ENCODE results near the gene VWF. TPM values are rescaled to one million over a fixed set of nuclear protein-coding genes. Genes with fewer than 3 reads are reported as not detected.

VWF gene
- total RNA-seq, 2 donors from 2014 or later, result 248 to 476 TPM

DNA sequence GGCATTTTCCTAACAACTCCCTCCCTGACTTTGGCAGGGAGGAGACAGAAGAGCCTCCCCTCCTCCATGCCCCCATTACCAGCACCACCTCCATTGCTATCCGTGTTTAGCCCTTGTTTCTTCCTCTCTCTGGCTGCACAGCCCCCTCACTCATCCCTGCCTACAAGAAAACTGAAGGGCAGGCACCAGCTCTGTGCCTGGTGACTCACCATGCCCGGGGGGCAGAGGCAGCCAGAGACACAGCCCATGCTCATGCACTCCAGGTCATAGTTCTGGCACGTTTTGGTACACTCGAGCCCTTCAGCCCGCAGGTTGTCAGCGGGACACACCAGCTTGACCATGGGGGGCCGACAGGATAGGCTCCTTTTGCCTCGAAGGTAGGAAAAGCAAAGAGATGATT is 80.4 kb downstream of the VWF start:
- Histone ChIP-seq H3K27ac (ENCODE audit: low read depth, low read length) (no peak overlapping the region), H3K9ac (ENCODE audit: extremely low read depth, low read length, poor library complexity, severe bottlenecking) (no peak overlapping the region), H3K36me3 (ENCODE audit: control insufficient read depth, insufficient read depth, low read length) (peaks cover 50% of the 10 kb centered on the region), H3K4me1 (ENCODE audit: control insufficient read depth, insufficient read depth, low read length) (peaks cover under 1% of the 10 kb centered on the region), H3K27me3 (ENCODE audit: control insufficient read depth, insufficient read depth, low read length, poor library complexity, severe bottlenecking) (no peaks in the 10 kb centered on the region), H3K4me3 (ENCODE audit: low read length) (no peak overlapping the region), H3K9me3 (ENCODE audit: control insufficient read depth, low read length) (no peaks in the 10 kb centered on the region)
- no peak for DNase-seq
- Mint-ChIP-seq H3K27me3 (ENCODE audit: insufficient read depth) (no peaks in the 10 kb centered on the region), H3K4me1 (peaks cover 10% of the 10 kb centered on the region), H3K36me3 (ENCODE audit: low read depth) (peaks cover 75% of the 10 kb centered on the region), H3K27ac (no peak overlapping the region), H3K4me3 (no peak overlapping the region), H3K9me3 (no peaks in the 10 kb centered on the region)
- 73 to 92% methylated on average over 2 to 8 of the region's 8 CpGs for WGBS, 2 experiments (ENCODE audit: insufficient coverage in 1 of 2, insufficient read length in 1 of 2)
- TF ChIP-seq, protein P1, sequence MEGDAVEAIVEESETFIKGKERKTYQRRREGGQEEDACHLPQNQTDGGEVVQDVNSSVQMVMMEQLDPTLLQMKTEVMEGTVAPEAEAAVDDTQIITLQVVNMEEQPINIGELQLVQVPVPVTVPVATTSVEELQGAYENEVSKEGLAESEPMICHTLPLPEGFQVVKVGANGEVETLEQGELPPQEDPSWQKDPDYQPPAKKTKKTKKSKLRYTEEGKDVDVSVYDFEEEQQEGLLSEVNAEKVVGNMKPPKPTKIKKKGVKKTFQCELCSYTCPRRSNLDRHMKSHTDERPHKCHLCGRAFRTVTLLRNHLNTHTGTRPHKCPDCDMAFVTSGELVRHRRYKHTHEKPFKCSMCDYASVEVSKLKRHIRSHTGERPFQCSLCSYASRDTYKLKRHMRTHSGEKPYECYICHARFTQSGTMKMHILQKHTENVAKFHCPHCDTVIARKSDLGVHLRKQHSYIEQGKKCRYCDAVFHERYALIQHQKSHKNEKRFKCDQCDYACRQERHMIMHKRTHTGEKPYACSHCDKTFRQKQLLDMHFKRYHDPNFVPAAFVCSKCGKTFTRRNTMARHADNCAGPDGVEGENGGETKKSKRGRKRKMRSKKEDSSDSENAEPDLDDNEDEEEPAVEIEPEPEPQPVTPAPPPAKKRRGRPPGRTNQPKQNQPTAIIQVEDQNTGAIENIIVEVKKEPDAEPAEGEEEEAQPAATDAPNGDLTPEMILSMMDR (conservative IDR thresholded peaks at IDR 0.05), result no peak

GRCh38 chr12:6042446-6042845 is 82.0 kb downstream of the VWF start:
- no peaks in the 10 kb centered on the region for H3K9me3 Mint-ChIP-seq
- 92 to 94% methylated on average over 15 to 16 of the region's 16 CpGs for WGBS, 2 experiments (ENCODE audit: insufficient coverage in 1 of 2, insufficient read length in 1 of 2)
- H3K36me3 ChIP-seq (ENCODE audit: control insufficient read depth, insufficient read depth, low read length), result peaks cover 60% of the 10 kb centered on the region
- H3K4me3 ChIP-seq (ENCODE audit: low read length), result no peak overlapping the region
- peaks cover 80% of the 10 kb centered on the region for H3K36me3 Mint-ChIP-seq (ENCODE audit: low read depth)
- no peaks in the 10 kb centered on the region for H3K27me3 Mint-ChIP-seq (ENCODE audit: insufficient read depth)
- peaks cover 8% of the 10 kb centered on the region for H3K4me1 ChIP-seq (ENCODE audit: control insufficient read depth, insufficient read depth, low read length)
- H3K27ac ChIP-seq (ENCODE audit: low read depth, low read length), result no peak overlapping the region
- H3K4me1 Mint-ChIP-seq, result peaks cover 19% of the 10 kb centered on the region
- H3K27ac Mint-ChIP-seq, result no peak overlapping the region
- no peaks in the 10 kb centered on the region for H3K9me3 ChIP-seq (ENCODE audit: control insufficient read depth, low read length)
- TF ChIP-seq, protein P1 (conservative IDR thresholded peaks at IDR 0.05), result no peak
- no peak overlapping the region for H3K4me3 Mint-ChIP-seq
- H3K9ac ChIP-seq (ENCODE audit: extremely low read depth, low read length, poor library complexity, severe bottlenecking), result no peak overlapping the region
- DNase-seq, result no peak
- no peaks in the 10 kb centered on the region for H3K27me3 ChIP-seq (ENCODE audit: control insufficient read depth, insufficient read depth, low read length, poor library complexity, severe bottlenecking)

GRCh38 chr12:6041891-6042290 is 82.6 kb downstream of the VWF start:
- H3K4me3 Mint-ChIP-seq, result no peak overlapping the region

More at GRCh38 chr12:6041891-6042290, 82.6 kb downstream of the VWF start:
- peaks cover 8% of the 10 kb centered on the region for H3K4me1 ChIP-seq (ENCODE audit: control insufficient read depth, insufficient read depth, low read length)
- no peaks in the 10 kb centered on the region for H3K9me3 ChIP-seq (ENCODE audit: control insufficient read depth, low read length)
- Mint-ChIP-seq H3K36me3 (ENCODE audit: low read depth) (peaks cover 79% of the 10 kb centered on the region), H3K9me3 (no peaks in the 10 kb centered on the region), H3K4me1 (peaks cover 19% of the 10 kb centered on the region), H3K27me3 (ENCODE audit: insufficient read depth) (no peaks in the 10 kb centered on the region), H3K27ac (no peak overlapping the region)
- 95% methylated on average over 4 to 7 of the region's 7 CpGs for WGBS, 2 experiments (ENCODE audit: insufficient coverage in 1 of 2, insufficient read length in 1 of 2)
- no peak overlapping the region for H3K4me3 ChIP-seq (ENCODE audit: low read length)
- H3K36me3 ChIP-seq (ENCODE audit: control insufficient read depth, insufficient read depth, low read length), result peaks cover 60% of the 10 kb centered on the region
- H3K27me3 ChIP-seq (ENCODE audit: control insufficient read depth, insufficient read depth, low read length, poor library complexity, severe bottlenecking), result no peaks in the 10 kb centered on the region
- DNase-seq, result no peak
- TF ChIP-seq, protein P1 (conservative IDR thresholded peaks at IDR 0.05), result no peak
- no peak overlapping the region for H3K9ac ChIP-seq (ENCODE audit: extremely low read depth, low read length, poor library complexity, severe bottlenecking)
- H3K27ac ChIP-seq (ENCODE audit: low read depth, low read length), result no peak overlapping the region
